Measurements from ENCODE around the gene CLEC16A.
"Not testable (repeated sequence)": the region's sequence is repeated elsewhere in the genome, so short reads cannot be mapped to it uniquely, and the experiment has no call there.

Gene CLEC16A

GRCh38 chr16:10929097-10929496, 15.3 kb upstream of the CLEC16A start:
- H3K4me3 ChIP-seq (ENCODE audit: low read length); H3K9me3 ChIP-seq (ENCODE audit: control insufficient read depth, low read length); H3K27me3 ChIP-seq (ENCODE audit: control insufficient read depth, insufficient read depth, low read length); H3K9ac ChIP-seq (ENCODE audit: low read length); H3K4me1 ChIP-seq (ENCODE audit: control insufficient read depth, insufficient read depth, low read length): not testable (repeated sequence)
- peaks cover 15% of the 10 kb centered on the region for H3K36me3 ChIP-seq (ENCODE audit: control insufficient read depth, insufficient read depth, low read length)

GRCh38 chr16:10929853-10930754, 14.3 kb upstream of the CLEC16A start:
- H3K27me3 ChIP-seq (ENCODE audit: control insufficient read depth, insufficient read depth, low read length) = no peaks in the 10 kb centered on the region
- H3K4me3 ChIP-seq (ENCODE audit: low read length) = no peak overlapping the region
- H3K4me1 ChIP-seq (ENCODE audit: control insufficient read depth, insufficient read depth, low read length) = peaks cover 9% of the 10 kb centered on the region
- no peak overlapping the region for H3K9ac ChIP-seq (ENCODE audit: low read length)
- no peaks in the 10 kb centered on the region for H3K9me3 ChIP-seq (ENCODE audit: control insufficient read depth, low read length)
- peaks cover 15% of the 10 kb centered on the region for H3K36me3 ChIP-seq (ENCODE audit: control insufficient read depth, insufficient read depth, low read length)

- Histone ChIP-seq H3K9ac (ENCODE audit: low read length) (no peak overlapping the region), H3K27me3 (ENCODE audit: control insufficient read depth, insufficient read depth, low read length) (no peaks in the 10 kb centered on the region), H3K36me3 (ENCODE audit: control insufficient read depth, insufficient read depth, low read length) (peaks cover 15% of the 10 kb centered on the region), H3K9me3 (ENCODE audit: control insufficient read depth, low read length) (no peaks in the 10 kb centered on the region), H3K4me1 (ENCODE audit: control insufficient read depth, insufficient read depth, low read length) (peaks cover 14% of the 10 kb centered on the region), H3K4me3 (ENCODE audit: low read length) (no peak overlapping the region)
Measured at GRCh38 chr16:10930755-10931093, 13.6 kb upstream of the CLEC16A start.

GRCh38 chr16:10931134-10931533, 13.2 kb upstream of the CLEC16A start:
- H3K9me3 ChIP-seq (ENCODE audit: control insufficient read depth, low read length) = no peaks in the 10 kb centered on the region
- H3K4me3 ChIP-seq (ENCODE audit: low read length) = no peak overlapping the region
- no peaks in the 10 kb centered on the region for H3K27me3 ChIP-seq (ENCODE audit: control insufficient read depth, insufficient read depth, low read length)
- H3K36me3 ChIP-seq (ENCODE audit: control insufficient read depth, insufficient read depth, low read length) = peaks cover 15% of the 10 kb centered on the region
- H3K9ac ChIP-seq (ENCODE audit: low read length) = no peak overlapping the region
- peaks cover 14% of the 10 kb centered on the region for H3K4me1 ChIP-seq (ENCODE audit: control insufficient read depth, insufficient read depth, low read length)

- Histone ChIP-seq H3K9me3 (ENCODE audit: control insufficient read depth, low read length) (no peaks in the 10 kb centered on the region), H3K36me3 (ENCODE audit: control insufficient read depth, insufficient read depth, low read length) (peaks cover 15% of the 10 kb centered on the region), H3K4me1 (ENCODE audit: control insufficient read depth, insufficient read depth, low read length) (peaks cover 19% of the 10 kb centered on the region), H3K27me3 (ENCODE audit: control insufficient read depth, insufficient read depth, low read length) (no peaks in the 10 kb centered on the region), H3K9ac (ENCODE audit: low read length) (no peak overlapping the region), H3K4me3 (ENCODE audit: low read length) (no peak overlapping the region)
Measured at GRCh38 chr16:10931977-10932632, 12.3 kb upstream of the CLEC16A start.

- Histone ChIP-seq H3K9ac (ENCODE audit: low read length) (no peak overlapping the region), H3K4me1 (ENCODE audit: control insufficient read depth, insufficient read depth, low read length) (peaks cover 28% of the 10 kb centered on the region), H3K36me3 (ENCODE audit: control insufficient read depth, insufficient read depth, low read length) (peaks cover 8% of the 10 kb centered on the region), H3K4me3 (ENCODE audit: low read length) (no peak overlapping the region), H3K27me3 (ENCODE audit: control insufficient read depth, insufficient read depth, low read length) (no peaks in the 10 kb centered on the region), H3K9me3 (ENCODE audit: control insufficient read depth, low read length) (no peaks in the 10 kb centered on the region)
Measured at GRCh38 chr16:10932959-10933710, 11.2 kb upstream of the CLEC16A start.

- H3K27me3 ChIP-seq (ENCODE audit: control insufficient read depth, insufficient read depth, low read length) = no peaks in the 10 kb centered on the region
- H3K4me3 ChIP-seq (ENCODE audit: low read length) = no peak overlapping the region
- peaks cover 8% of the 10 kb centered on the region for H3K36me3 ChIP-seq (ENCODE audit: control insufficient read depth, insufficient read depth, low read length)
- H3K9me3 ChIP-seq (ENCODE audit: control insufficient read depth, low read length) = no peaks in the 10 kb centered on the region
- H3K9ac ChIP-seq (ENCODE audit: low read length) = no peak overlapping the region
- H3K4me1 ChIP-seq (ENCODE audit: control insufficient read depth, insufficient read depth, low read length) = peaks cover 35% of the 10 kb centered on the region
Measured at GRCh38 chr16:10933865-10934264, 10.5 kb upstream of the CLEC16A start.

- no peak overlapping the region for H3K4me3 ChIP-seq (ENCODE audit: low read length)
- no peaks in the 10 kb centered on the region for H3K9me3 ChIP-seq (ENCODE audit: control insufficient read depth, low read length)
- no peaks in the 10 kb centered on the region for H3K27me3 ChIP-seq (ENCODE audit: control insufficient read depth, insufficient read depth, low read length)
- peaks cover 8% of the 10 kb centered on the region for H3K36me3 ChIP-seq (ENCODE audit: control insufficient read depth, insufficient read depth, low read length)
- peaks cover 41% of the 10 kb centered on the region for H3K4me1 ChIP-seq (ENCODE audit: control insufficient read depth, insufficient read depth, low read length)
- H3K9ac ChIP-seq (ENCODE audit: low read length) = no peak overlapping the region
Measured at GRCh38 chr16:10934325-10935107, 9.8 kb upstream of the CLEC16A start.

- H3K4me1 ChIP-seq (ENCODE audit: control insufficient read depth, insufficient read depth, low read length) = peaks cover 50% of the 10 kb centered on the region
- H3K36me3 ChIP-seq (ENCODE audit: control insufficient read depth, insufficient read depth, low read length) = peaks cover 8% of the 10 kb centered on the region
- no peak overlapping the region for H3K4me3 ChIP-seq (ENCODE audit: low read length)
- H3K27me3 ChIP-seq (ENCODE audit: control insufficient read depth, insufficient read depth, low read length) = no peaks in the 10 kb centered on the region
- H3K9me3 ChIP-seq (ENCODE audit: control insufficient read depth, low read length) = no peaks in the 10 kb centered on the region
- no peak overlapping the region for H3K9ac ChIP-seq (ENCODE audit: low read length)
Measured at GRCh38 chr16:10935226-10935915, 9.0 kb upstream of the CLEC16A start.

- peaks cover 61% of the 10 kb centered on the region for H3K4me1 ChIP-seq (ENCODE audit: control insufficient read depth, insufficient read depth, low read length)
- H3K9me3 ChIP-seq (ENCODE audit: control insufficient read depth, low read length) = no peaks in the 10 kb centered on the region
- H3K9ac ChIP-seq (ENCODE audit: low read length) = no peak overlapping the region
- H3K4me3 ChIP-seq (ENCODE audit: low read length) = no peak overlapping the region
- H3K27me3 ChIP-seq (ENCODE audit: control insufficient read depth, insufficient read depth, low read length) = no peaks in the 10 kb centered on the region
- peaks cover 8% of the 10 kb centered on the region for H3K36me3 ChIP-seq (ENCODE audit: control insufficient read depth, insufficient read depth, low read length)
Measured at GRCh38 chr16:10936272-10936984, 7.9 kb upstream of the CLEC16A start.

Measured in mucosa of stomach (tissue), 1 donor.